ENCODE results near the gene CD84.
A peak's percentile ranks its signal among the peaks of the same experiment; 100 is the strongest.

CD84 gene

DNA sequence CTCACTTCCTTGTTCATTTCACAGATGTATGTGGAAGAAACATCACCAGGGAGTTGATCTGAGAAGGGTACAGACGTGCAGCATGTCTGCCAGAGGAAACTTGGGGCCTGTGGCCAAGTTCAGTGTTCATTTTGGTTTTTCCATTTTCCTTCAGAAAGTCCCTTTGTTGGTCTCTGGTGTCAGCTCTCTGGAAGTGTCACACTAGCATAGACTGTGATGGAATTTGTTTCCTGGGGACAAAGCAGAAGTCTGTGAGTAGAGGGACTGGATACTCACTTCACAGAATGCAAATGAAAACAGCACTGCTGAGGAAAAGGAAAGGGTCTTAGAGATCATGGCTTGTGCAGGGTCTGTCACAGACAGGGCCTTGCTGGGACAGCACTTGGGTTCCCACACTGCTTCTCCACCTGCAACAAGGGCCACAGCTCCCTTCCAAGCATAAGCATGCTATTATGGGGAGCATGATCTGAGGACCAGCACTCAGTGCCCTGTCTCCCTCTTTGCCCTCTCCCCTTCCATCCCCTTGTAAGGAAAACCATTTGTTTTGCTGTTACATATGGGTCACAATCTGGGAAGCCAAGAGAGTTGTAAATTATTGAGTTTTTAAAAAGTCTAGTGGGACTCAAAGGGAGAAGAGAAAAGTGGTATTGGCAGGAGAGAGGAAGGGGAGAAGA is 31.4 kb upstream of the CD84 start:
- no peak for DNase-seq (ENCODE audit: low spot score)
- TF ChIP-seq, protein P1, sequence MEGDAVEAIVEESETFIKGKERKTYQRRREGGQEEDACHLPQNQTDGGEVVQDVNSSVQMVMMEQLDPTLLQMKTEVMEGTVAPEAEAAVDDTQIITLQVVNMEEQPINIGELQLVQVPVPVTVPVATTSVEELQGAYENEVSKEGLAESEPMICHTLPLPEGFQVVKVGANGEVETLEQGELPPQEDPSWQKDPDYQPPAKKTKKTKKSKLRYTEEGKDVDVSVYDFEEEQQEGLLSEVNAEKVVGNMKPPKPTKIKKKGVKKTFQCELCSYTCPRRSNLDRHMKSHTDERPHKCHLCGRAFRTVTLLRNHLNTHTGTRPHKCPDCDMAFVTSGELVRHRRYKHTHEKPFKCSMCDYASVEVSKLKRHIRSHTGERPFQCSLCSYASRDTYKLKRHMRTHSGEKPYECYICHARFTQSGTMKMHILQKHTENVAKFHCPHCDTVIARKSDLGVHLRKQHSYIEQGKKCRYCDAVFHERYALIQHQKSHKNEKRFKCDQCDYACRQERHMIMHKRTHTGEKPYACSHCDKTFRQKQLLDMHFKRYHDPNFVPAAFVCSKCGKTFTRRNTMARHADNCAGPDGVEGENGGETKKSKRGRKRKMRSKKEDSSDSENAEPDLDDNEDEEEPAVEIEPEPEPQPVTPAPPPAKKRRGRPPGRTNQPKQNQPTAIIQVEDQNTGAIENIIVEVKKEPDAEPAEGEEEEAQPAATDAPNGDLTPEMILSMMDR (IDR thresholded peaks at IDR 0.05; ENCODE audit: borderline replicate concordance, control extremely low read depth, extremely low read depth, insufficient read depth, missing control alignments) = no peak
- in situ Hi-C loops (cut with MboI; ENCODE audit: low sequenced_read_pairs, unreplicated experiment) = no loop called here

DNA sequence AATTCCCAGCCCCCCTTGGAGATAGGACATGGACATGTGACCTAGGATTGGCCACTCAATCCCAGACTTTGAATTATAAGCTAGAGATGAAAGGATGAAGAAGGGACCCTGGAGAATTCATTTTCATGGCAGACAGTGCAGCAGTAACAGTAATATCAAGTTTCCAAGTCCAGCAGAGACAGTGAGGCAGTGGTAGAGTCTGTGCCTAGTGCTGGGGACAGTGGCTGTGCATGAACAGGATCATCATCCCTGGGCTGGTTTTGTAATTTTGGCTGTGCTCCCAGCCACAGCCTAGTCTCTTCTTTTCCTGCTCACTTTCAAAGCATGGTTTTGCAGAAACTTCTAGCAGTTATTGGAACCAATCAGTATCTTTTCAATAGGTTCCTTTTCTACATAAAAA is 29.6 kb upstream of the CD84 start:
- DNase-seq (ENCODE audit: low spot score) = no peak
- in situ Hi-C loops (cut with MboI; ENCODE audit: low sequenced_read_pairs, unreplicated experiment) = loop anchor here (5.0 kb wide), 2 partner anchors 62 to 182 kb away; no protein-coding TSS in a partner anchor
- TF ChIP-seq, protein P1 (IDR thresholded peaks at IDR 0.05; ENCODE audit: borderline replicate concordance, control extremely low read depth, extremely low read depth, insufficient read depth, missing control alignments) = no peak

DNA sequence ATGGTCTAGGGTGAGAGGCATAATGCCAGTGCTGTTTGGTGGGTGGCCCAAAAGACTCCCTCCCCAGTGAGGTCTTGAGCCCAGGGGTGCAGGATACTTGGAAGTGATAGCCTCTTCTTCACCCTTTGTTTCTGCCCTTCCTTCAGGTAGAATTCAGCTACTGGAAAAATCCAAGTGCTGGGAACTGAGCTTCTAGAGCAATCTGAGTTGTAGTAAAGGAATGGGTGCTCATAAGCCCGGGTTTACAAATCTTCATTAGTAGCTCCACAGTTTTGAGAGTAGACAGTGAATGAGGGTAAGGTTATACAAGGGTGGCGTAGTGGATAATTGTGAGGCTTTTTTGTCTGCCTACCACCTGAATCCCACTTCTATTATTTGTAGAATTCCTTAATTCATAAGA is 29.2 kb upstream of the CD84 start:
- in situ Hi-C loops (cut with MboI; ENCODE audit: low sequenced_read_pairs, unreplicated experiment) = loop anchor here (5.0 kb wide), 2 partner anchors 61 to 181 kb away; no protein-coding TSS in a partner anchor
- no peak for DNase-seq (ENCODE audit: low spot score)
- TF ChIP-seq, protein P1 (IDR thresholded peaks at IDR 0.05; ENCODE audit: borderline replicate concordance, control extremely low read depth, extremely low read depth, insufficient read depth, missing control alignments) = no peak

DNA sequence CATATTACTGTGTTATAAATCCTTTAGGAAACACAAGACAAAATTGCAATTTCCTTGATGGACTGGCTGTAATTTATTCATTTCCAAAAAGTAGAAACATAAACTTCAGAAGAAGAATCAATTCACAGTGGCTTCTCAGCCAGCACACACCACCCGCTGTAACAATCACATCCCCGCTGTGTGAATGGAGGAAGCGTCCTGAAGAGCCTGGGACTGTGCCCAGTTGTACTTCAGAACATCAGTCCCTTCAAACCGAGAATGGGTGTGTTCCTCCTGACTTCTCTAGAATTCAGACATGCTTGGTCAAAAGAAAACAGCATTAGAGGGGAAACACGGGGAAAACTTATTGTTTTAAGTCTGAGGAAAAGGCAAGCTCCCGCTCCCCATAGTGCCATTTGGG is 28.8 kb upstream of the CD84 start:
- in situ Hi-C loops (cut with MboI; ENCODE audit: low sequenced_read_pairs, unreplicated experiment) = loop anchor here (5.0 kb wide), 2 partner anchors 61 to 181 kb away; no protein-coding TSS in a partner anchor
- no peak for DNase-seq (ENCODE audit: low spot score)
- TF ChIP-seq, protein P1 (IDR thresholded peaks at IDR 0.05; ENCODE audit: borderline replicate concordance, control extremely low read depth, extremely low read depth, insufficient read depth, missing control alignments) = no peak

DNA sequence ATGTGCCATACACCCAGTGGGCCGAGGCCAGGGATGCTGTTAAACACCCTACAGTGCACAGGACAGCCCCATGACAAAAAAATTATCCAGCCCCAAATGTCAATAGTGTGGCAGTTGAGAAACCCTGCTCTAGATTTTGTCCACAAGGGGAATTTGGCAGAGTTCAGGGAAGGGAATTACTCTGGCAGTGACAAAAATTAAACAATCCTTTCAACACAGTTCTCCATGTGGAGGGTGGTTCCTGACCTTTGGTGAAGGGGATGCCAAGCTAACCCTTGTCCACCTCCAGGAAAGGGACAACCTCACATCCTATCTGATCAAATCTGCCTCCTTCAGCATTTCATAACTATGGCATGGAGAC is 28.4 kb upstream of the CD84 start:
- DNase-seq (ENCODE audit: low spot score) = no peak
- TF ChIP-seq, protein P1 (IDR thresholded peaks at IDR 0.05; ENCODE audit: borderline replicate concordance, control extremely low read depth, extremely low read depth, insufficient read depth, missing control alignments) = no peak
- in situ Hi-C loops (cut with MboI; ENCODE audit: low sequenced_read_pairs, unreplicated experiment) = loop anchor here (5.0 kb wide), 2 partner anchors 60 to 180 kb away; no protein-coding TSS in a partner anchor

DNA sequence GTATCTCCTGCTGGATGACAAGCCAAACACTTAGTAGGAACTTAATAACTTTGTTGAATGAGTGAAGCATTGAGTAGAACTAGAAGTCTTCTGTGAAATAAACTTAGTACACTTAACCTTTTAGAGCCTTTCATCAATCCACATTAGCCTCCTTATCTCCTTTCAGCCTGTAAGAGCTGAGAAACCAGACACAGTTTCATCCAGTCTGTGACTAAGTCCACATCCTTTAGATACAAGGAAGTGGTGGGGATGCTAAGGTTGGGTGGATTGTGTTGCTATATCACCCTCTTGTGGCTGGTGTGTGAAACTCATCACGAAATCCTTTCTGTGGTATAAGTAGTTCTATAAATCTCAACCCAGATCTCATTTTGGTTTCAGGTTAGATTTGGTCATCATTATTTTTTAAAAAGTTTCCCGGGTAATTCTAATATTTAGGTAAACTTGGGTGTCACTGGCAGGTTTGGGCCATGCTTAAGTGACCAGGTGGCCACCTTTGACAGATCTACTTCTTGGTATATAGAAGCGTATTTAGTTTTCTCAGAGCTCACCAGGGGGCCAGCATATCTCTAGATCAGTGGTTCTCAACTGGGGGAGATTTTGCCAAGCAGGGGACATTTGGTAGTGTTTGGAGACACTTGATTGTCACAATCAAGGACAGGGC is 27.8 kb upstream of the CD84 start:
- in situ Hi-C loops (cut with MboI; ENCODE audit: low sequenced_read_pairs, unreplicated experiment) = loop anchor here (5.0 kb wide), 2 partner anchors 60 to 180 kb away; no protein-coding TSS in a partner anchor
- peak; percentile 46 for DNase-seq (ENCODE audit: low spot score)
- TF ChIP-seq, protein P1 (IDR thresholded peaks at IDR 0.05; ENCODE audit: borderline replicate concordance, control extremely low read depth, extremely low read depth, insufficient read depth, missing control alignments) = peak; percentile 63
